GM10847 (cell line): ENCODE data around the gene KCNK17.

ENCODE experiments used
- POLR2A ChIP-seq: IDR thresholded peaks from 2 replicates; pipeline ENCODE4 v1.6.1; 2011; ENCODE audit not compliant: insufficient read length; ENCODE audit errors: extremely low read depth

Gene KCNK17

GRCh38 chr6:39298061-39298460 lies 16.2 kb downstream of the KCNK17 start:
- no peak for TF ChIP-seq POLR2A

- no peak for TF ChIP-seq POLR2A
These were observed 17.2 kb downstream of the KCNK17 start for GRCh38 chr6:39296745-39297640.

DNA sequence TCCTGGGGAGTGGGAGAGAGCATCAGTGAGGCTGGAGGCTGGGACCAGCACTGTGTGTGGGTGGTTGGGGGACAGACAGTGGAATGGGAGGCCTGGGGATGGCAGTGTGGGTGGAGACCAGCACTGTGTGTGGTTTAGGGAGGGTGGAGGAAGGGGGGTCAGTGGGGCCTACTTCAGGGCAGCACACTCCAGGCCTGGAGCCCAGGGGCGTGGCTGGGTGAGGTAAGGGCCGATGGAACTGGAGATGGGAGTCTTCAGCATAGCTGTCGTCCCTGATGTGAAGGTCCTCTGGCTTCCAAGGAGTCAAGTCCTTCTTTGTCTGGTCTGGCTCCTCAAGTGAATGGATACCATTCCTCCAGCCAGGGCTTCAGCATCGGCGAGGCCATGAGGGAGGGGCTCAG lies 18.6 kb downstream of the KCNK17 start:
- no peak for TF ChIP-seq POLR2A

GRCh38 chr6:39294899-39295298 lies 19.3 kb downstream of the KCNK17 start:
- TF ChIP-seq POLR2A, result no peak

DNA sequence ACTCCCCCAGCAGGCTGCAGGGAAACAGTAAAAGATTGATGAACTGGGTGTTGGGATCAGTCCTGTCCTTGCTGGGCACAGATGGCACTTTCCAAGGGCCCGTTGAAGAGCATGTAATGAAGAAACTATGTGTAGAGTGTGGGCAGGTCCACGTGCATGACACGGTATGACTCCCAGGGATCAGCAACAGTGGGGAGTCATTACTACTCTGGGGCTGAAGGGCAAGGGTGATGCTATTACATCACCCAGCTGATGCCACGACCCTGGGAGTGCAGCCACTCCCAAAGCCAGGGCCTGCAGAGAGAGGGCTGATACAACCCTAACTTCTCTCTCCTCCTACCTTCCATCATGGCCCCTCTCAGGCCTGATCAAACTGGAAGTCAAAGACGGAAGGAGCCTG lies 20.1 kb downstream of the KCNK17 start:
- no peak for TF ChIP-seq POLR2A

GRCh38 chr6:39292637-39293036 lies 21.6 kb downstream of the KCNK17 start:
- TF ChIP-seq POLR2A, result no peak

- no peak for TF ChIP-seq POLR2A
These were observed 24.7 kb downstream of the KCNK17 start for GRCh38 chr6:39289490-39289889.

GRCh38 chr6:39287601-39288000 lies 26.6 kb downstream of the KCNK17 start:
- no peak for TF ChIP-seq POLR2A

GRCh38 chr6:39282774-39283173 lies 31.4 kb downstream of the KCNK17 start:
- TF ChIP-seq POLR2A, result no peak

GRCh38 chr6:39281312-39281980 lies 32.8 kb downstream of the KCNK17 start:
- no peak for TF ChIP-seq POLR2A

DNA sequence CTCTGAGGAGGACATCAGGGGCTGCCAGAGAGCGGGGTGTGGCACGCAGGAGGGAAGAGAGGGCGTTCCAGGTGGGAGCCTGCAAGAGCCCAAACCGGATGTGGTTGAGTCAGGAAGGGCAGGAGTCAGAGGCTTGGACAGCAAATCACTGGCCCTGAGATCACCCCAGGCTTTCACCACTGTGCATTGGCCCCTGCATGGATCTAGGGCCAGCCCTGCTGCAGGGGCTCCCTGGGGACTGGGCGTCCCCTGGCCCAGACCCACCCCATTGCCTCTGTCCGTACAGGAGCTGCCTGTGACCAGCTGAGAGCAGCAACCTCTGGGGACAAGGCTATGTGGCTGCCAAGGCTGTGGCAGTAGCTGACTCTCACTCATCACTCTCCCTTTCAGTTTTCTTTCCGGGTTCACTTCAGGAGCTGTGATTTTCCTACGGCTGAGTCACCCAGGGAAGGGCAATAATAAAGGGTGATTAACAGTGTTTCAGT lies 33.9 kb downstream of the KCNK17 start:
- TF ChIP-seq POLR2A, result no peak

DNA sequence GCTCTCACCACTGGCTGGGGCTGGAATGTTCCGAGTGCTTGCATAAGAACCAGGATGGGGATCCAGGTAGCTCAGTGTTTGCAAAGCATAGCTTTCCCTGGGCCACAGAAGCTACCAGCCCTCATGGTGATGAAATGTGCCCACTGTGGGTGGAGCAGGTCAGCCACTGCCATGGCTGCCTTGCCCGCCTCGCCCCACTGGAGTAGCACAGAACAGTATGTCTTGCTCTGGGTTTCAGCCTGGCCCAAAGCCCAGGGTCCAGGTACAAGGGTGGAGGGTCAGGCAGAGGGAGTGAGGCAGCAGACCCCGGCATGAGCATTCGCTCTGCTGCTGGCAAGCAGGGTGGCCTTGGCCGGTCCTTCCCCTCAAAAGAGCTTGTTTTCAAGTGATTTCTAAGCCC lies 34.7 kb downstream of the KCNK17 start:
- no peak for TF ChIP-seq POLR2A

DNA sequence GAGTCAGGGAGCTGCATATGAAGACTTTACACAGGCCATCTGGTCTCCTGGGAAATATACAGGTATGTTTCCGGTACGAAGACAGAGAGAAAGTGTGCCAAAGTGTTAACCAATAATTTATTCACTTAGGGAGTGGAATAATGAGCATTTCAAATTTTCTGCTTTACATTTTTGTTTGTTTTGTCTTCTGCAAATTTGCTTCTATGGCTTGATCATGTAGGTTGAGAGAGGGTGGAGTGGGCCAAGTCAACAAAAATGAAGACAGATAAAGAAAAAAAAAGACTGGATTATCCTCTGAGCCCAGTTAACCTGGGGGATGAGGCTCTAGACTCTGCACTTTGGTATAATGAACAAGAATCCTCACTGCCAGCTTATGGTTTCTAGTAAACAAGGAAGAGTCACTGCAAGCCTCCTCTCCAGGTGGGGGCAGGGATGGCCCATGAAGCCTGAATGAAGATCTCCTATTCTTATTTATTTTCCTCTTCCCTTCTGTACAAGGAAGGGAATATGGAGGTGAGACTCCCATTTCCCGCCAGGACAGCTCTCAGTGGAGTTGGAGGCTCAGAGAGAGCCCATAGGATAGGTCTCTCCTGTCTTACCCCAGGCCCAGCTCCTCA lies 37.7 kb downstream of the KCNK17 start:
- TF ChIP-seq POLR2A, result no peak

GRCh38 chr6:39274903-39275302 lies 39.3 kb downstream of the KCNK17 start:
- TF ChIP-seq POLR2A, result no peak

DNA sequence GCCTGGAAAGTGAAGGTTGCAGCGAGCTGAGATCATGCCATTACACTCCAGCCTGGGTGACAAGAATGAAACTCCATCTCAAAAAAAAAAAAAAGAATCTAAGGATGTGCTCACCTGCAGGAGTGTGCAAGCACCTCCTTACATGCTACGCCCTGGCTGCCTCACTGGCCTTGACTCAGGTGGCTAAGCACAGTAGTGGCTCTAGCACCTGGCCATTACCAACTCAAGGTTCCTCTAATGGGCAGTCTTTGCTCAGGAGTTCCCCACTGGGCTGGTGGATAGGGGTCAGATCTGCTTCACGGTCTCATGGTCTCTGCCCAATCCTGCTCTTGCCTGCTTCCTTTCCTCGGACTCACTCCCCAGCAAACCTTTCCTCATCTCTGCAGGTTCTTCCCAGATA lies 39.7 kb downstream of the KCNK17 start:
- TF ChIP-seq POLR2A, result no peak

DNA sequence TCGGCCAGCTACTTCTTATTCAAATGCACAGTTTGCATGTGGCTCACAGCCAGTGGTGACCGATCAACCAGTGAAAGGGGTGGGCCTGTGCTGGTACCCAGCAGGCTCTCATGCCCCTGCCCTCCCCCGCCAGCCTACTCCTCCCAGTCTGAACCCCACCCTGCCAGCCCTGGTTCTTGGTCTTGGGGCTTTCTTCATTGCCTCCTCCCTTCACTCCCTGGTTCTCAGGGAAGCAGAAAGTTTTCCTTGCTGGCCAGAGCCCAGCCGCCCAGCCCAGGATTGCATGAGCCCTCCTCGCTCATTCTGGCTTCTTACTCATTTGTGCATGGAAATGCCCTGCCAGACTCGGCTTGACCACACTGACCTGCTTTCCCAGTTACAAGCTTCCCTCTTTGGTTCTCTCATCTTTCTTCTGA lies 40.8 kb downstream of the KCNK17 start:
- TF ChIP-seq POLR2A, result no peak
